Measurements from ENCODE around the gene NT5M.

- TF ChIP-seq, protein P1, sequence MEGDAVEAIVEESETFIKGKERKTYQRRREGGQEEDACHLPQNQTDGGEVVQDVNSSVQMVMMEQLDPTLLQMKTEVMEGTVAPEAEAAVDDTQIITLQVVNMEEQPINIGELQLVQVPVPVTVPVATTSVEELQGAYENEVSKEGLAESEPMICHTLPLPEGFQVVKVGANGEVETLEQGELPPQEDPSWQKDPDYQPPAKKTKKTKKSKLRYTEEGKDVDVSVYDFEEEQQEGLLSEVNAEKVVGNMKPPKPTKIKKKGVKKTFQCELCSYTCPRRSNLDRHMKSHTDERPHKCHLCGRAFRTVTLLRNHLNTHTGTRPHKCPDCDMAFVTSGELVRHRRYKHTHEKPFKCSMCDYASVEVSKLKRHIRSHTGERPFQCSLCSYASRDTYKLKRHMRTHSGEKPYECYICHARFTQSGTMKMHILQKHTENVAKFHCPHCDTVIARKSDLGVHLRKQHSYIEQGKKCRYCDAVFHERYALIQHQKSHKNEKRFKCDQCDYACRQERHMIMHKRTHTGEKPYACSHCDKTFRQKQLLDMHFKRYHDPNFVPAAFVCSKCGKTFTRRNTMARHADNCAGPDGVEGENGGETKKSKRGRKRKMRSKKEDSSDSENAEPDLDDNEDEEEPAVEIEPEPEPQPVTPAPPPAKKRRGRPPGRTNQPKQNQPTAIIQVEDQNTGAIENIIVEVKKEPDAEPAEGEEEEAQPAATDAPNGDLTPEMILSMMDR (IDR thresholded peaks at IDR 0.05) = no peak
- TF ChIP-seq POLR2A (IDR thresholded peaks at IDR 0.05) = no peak
Measured at GRCh38 chr17:17343896-17344506, 40.8 kb downstream of the NT5M start.
